Gastrocnemius medialis (tissue), 4 donors: ENCODE data around the gene FMNL3.

Experiments used
- CTCF ChIP-seq, 5 experiments: fragments of 450-650 bp in 3 of 5; fragments of 200-600 bp in 2 of 5; sonication (generic) in 2 of 5; IDR thresholded peaks in 4 of 5; conservative IDR thresholded peaks in 1 of 5; 1 replicate in 4 of 5; 2 replicates in 1 of 5; pipeline ENCODE4 v1.5.1; 2016 to 2019; ENCODE audit warnings: antibody characterized with exemption in 5 of 5, mild to moderate bottlenecking in 3 of 5, moderate library complexity in 3 of 5
- POLR2A ChIP-seq, 2 donors: fragments of 450-650 bp; IDR thresholded peaks; one replicate each; pipeline ENCODE4 v1.6.1; 2017; ENCODE audit warnings: antibody characterized with exemption in 2 of 2, mild to moderate bottlenecking in 2 of 2, moderate library complexity in 2 of 2

DNA sequence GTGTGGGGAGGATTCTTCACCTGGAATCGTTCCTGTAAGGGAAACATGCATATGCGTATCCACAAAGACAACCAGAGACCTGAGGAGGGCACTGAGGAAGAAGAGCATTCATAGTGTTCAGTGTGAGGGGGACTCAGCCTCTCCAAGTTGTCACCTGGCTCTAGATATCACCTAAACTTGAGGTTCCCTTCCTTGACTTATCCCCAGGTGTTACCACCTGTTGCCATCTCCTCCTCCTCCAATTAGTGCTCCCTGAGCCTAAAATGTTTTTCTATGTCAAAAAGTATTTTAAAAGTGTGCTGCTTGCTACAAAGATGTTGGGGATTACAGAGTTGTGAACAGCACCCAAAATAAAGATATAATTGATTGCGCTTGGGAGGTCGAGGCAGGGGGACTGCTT is 41.0 kb downstream of the FMNL3 start:
- no peak for TF ChIP-seq CTCF (IDR thresholded peaks at IDR 0.05 in 4 of 5, conservative IDR thresholded peaks at IDR 0.05 in 1 of 5)
- TF ChIP-seq POLR2A (IDR thresholded peaks at IDR 0.05): no peak
